SU-DHL-6 (cell line): ENCODE data around the gene FLACC1.

ENCODE experiments used
- H2AFZ ChIP-seq: fragments of 200-600 bp; sonication (generic); 2 replicates; pipeline ENCODE4 v1.6.1; 2014; ENCODE audit warnings: low read depth, mild to moderate bottlenecking, moderate library complexity, mixed read lengths, antibody characterized with exemption, low read length; ENCODE audit not compliant: severe bottlenecking
- H3F3A ChIP-seq: fragments of 200-600 bp; shearing (Covaris generic); 2 replicates; pipeline ENCODE4 v1.6.0; 2016; ENCODE audit warnings: antibody characterized with exemption, mild to moderate bottlenecking; ENCODE audit not compliant: insufficient read depth
- H3K27ac ChIP-seq: fragments of 200-600 bp; sonication (generic); 2 replicates; pipeline ENCODE4 v1.5.1; 2016; ENCODE audit warnings: low read depth, mild to moderate bottlenecking, low read length, moderate library complexity, mixed read lengths
- H3K27me3 ChIP-seq: fragments of 200-600 bp; sonication (generic), shearing (Covaris generic); 2 replicates; pipeline ENCODE4 v1.6.0; 2014; ENCODE audit warnings: mild to moderate bottlenecking, low read length
- H3K36me3 ChIP-seq: fragments of 200-600 bp; sonication (generic); 2 replicates; pipeline ENCODE4 v1.6.1; 2014; ENCODE audit warnings: mild to moderate bottlenecking, low read length, mixed read lengths
- H3K4me2 ChIP-seq: fragments of 300-600, 200-600 bp; shearing (Covaris generic), sonication (generic); 2 replicates; pipeline ENCODE4 v1.6.0; 2014; ENCODE audit warnings: low read length, low read depth, mild to moderate bottlenecking; ENCODE audit not compliant: poor library complexity, severe bottlenecking
- H3K4me3 ChIP-seq: fragments of 200-600 bp; sonication (generic); 2 replicates; pipeline ENCODE4 v1.5.1; 2014; ENCODE audit warnings: antibody characterized with exemption, low read length, mild to moderate bottlenecking, mixed read lengths; ENCODE audit not compliant: insufficient read depth, poor library complexity, severe bottlenecking
- H3K79me2 ChIP-seq: fragments of 200-600 bp; sonication (generic); 2 replicates; pipeline ENCODE4 v1.6.1; 2014; ENCODE audit warnings: mild to moderate bottlenecking, low read length, moderate library complexity; ENCODE audit not compliant: insufficient read depth
- H3K9ac ChIP-seq: fragments of 200-600 bp; sonication (generic); 2 replicates; pipeline ENCODE4 v1.7.0; 2014; ENCODE audit warnings: mild to moderate bottlenecking, low read length
- H3K9me2 ChIP-seq: fragments of 200-600 bp; sonication (generic); replicated peaks from 2 replicates; pipeline ENCODE4 v1.6.1; 2014; ENCODE audit warnings: low read length; ENCODE audit not compliant: insufficient read depth
- H3K9me3 ChIP-seq: fragments of 200-600 bp; sonication (generic); 2 replicates; pipeline ENCODE4 v1.6.1; 2014; ENCODE audit warnings: low read length, mixed read lengths; ENCODE audit not compliant: insufficient read depth
- H4K20me1 ChIP-seq: fragments of 200-600 bp; sonication (generic); 2 replicates; pipeline ENCODE4 v1.6.1; 2014; ENCODE audit warnings: low read depth, mild to moderate bottlenecking, antibody characterized with exemption, low read length, moderate library complexity, mixed read lengths
- CTCF ChIP-seq: fragments of 200-600 bp; sonication (generic); IDR thresholded peaks from one replicate; pipeline ENCODE4 v1.5.1; 2017; ENCODE audit warnings: antibody characterized with exemption, mild to moderate bottlenecking, low read length, moderate library complexity; ENCODE audit not compliant: insufficient read depth, poor library complexity, severe bottlenecking
- EZH2phosphoT487 ChIP-seq: fragments of 200-600 bp; sonication (generic), shearing (Covaris generic); conservative IDR thresholded peaks from 2 replicates; pipeline ENCODE4 v1.6.1; 2018; ENCODE audit warnings: mild to moderate bottlenecking, antibody characterized with exemption, low read length, moderate library complexity, mixed read lengths

Gene FLACC1

DNA sequence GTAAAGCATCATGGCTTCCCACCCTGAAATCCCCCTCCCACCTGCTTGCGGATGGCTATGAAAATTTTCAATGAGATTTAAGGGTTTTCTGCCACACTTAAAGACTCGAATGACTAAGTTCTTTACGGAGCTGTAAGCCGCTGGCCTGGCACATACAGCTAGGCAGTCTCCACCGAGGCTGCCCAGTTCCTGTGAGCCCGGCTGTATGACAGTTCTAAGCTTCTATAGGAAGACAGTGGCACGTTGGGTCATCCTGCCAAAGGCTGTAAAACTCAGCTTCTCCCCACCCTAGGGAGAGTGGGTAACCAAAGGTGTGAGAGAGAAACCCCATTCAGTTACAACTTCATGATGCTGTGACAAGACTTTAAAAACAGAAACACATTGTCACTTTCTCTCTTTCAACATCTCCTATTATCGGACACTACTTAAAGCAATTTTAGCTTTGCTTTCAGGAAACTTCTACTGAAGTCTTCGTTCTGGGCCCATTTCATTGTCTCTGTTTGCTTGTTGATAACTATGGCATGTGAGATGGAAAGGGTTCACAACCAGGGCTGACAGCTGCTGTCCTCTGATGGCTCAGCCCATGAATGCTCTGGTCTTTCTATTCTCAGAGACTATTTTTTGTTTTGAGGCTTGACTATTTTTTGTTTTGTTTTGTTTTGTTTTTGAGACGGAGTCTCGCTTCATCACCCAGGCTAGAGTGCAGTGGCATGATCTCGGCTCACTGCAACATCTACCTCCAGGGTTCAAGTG is 89.7 kb downstream of the FLACC1 start:
- H3K36me3 ChIP-seq = no peaks in the 10 kb centered on the region
- H3K9me3 ChIP-seq = no peaks in the 10 kb centered on the region
- no peak for TF ChIP-seq CTCF
- no peak for TF ChIP-seq EZH2phosphoT487
- H2AFZ ChIP-seq = no peak overlapping the region
- H3K9ac ChIP-seq = no peak overlapping the region
- H3K27me3 ChIP-seq = no peaks in the 10 kb centered on the region
- no peak overlapping the region for H3K4me2 ChIP-seq
- no peak overlapping the region for H3K27ac ChIP-seq
- no peaks in the 10 kb centered on the region for H4K20me1 ChIP-seq
- H3F3A ChIP-seq = no peaks in the 10 kb centered on the region
- H3K4me3 ChIP-seq = no peak overlapping the region
- peaks cover 51% of the 10 kb centered on the region for H3K79me2 ChIP-seq
- no peaks in the 10 kb centered on the region for H3K9me2 ChIP-seq

- Histone ChIP-seq H3K36me3 (no peaks in the 10 kb centered on the region), H3K27me3 (no peaks in the 10 kb centered on the region), H3K27ac (no peak overlapping the region), H2AFZ (no peak overlapping the region), H3K9me3 (no peaks in the 10 kb centered on the region), H3K9ac (no peak overlapping the region), H3K9me2 (no peaks in the 10 kb centered on the region), H3K79me2 (peaks cover 58% of the 10 kb centered on the region), H3K4me3 (no peak overlapping the region), H4K20me1 (no peaks in the 10 kb centered on the region), H3K4me2 (no peak overlapping the region), H3F3A (no peaks in the 10 kb centered on the region)
- no peak for TF ChIP-seq EZH2phosphoT487
- TF ChIP-seq CTCF = no peak
Measured at GRCh38 chr2:201266629-201267028, 90.5 kb downstream of the FLACC1 start.

DNA sequence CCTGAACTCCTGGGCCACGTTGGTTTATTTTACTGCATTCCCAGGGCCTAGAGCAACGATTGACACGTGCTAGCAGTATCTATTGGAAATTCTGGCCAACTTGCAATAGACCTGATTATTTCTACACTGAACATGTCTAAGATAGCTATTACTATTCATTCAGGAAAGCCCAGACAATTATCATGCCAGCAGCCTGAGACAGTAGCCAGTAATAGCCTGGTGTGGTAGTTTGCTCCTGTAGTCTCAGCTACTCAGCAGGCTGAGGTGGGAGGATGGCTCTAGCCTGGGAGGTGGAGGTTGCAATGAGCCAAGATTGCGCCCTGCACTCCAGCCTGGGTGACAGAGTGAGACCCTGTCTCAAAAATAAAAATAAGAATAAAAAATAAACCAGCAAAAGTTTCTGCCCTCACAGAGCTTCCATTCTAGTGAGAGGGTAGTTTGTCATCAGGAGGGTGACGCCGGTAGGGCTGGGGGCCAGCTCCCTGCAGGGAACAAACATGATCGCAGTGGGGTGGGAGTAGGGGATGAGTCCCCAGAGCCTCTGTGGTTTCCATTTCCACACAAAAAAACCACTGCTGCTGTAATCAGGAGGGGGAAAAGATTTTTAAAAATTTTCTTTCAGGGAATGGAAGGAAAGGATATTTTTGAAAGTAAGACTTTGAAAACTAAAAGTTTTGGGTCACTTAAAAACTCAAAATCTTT is 92.5 kb downstream of the FLACC1 start:
- Histone ChIP-seq H3K27ac (no peak overlapping the region), H3K4me3 (no peak overlapping the region), H2AFZ (no peak overlapping the region), H3K36me3 (no peaks in the 10 kb centered on the region), H4K20me1 (no peaks in the 10 kb centered on the region), H3K9ac (no peak overlapping the region), H3K4me2 (no peak overlapping the region), H3K9me3 (no peaks in the 10 kb centered on the region), H3K27me3 (no peaks in the 10 kb centered on the region), H3K9me2 (no peaks in the 10 kb centered on the region), H3K79me2 (peaks cover 67% of the 10 kb centered on the region), H3F3A (peaks cover 4% of the 10 kb centered on the region; the same call in 1 of the 2 replicates)
- no peak for TF ChIP-seq CTCF
- no peak for TF ChIP-seq EZH2phosphoT487
